Activated CD4-positive, alpha-beta T cell treated with anti-CD3 and anti-CD28 coated beads for 48 hours (primary cell): ENCODE measurements around the gene SH2B2.
"Not testable (repeated sequence)": the region's sequence is repeated elsewhere in the genome, so short reads cannot be mapped to it uniquely, and the experiment has no call there.

ENCODE experiments used
- DNase-seq: peaks from one replicate; pipeline ENCODE4 v3.0.0-alpha.2; 2020

Gene SH2B2

DNA sequence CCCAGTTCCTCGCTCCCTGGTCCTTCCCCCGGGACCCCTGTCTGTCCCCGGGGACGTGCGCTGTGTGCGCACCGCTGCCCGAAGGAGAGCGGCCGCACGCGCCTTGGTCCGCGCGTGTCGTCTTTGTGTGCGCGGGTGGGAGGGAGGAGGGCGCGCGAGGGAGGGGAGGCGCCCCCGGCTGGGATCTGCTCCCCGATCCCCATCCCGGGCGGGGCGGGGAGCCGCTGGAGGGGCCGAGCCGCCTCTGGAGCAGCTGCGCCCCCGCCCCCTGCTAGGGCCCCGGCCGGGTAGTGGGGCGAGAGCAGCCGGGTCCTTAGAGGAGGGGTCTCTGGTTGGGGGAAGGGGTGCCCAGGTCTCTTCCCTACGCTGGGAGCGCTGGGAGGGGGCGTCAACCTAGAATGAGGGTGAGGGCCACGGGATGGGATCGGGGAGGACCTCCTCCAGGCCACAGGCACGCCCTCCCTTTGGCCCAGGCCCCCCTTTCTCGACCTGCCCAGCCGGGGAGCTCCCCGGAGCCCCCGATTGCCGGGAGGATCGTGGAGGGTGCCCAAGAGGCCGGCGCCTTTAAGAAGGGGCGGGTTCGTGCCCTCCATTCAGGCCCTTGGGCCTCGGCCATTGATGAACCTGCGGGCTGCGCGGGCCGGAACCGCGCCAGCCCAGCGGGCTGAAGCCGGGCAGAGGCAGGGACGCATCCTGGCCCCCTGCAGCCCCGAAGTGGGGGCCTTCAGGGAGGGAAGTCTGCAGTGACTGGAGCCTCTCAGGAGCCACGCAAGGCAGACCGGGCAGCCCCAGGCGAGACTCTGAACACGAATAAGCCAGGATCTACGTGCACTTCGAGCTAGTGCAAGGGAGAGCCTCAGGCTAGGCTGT is 678 bp downstream of the SH2B2 start:
- peak; percentile 39 for DNase-seq

DNA sequence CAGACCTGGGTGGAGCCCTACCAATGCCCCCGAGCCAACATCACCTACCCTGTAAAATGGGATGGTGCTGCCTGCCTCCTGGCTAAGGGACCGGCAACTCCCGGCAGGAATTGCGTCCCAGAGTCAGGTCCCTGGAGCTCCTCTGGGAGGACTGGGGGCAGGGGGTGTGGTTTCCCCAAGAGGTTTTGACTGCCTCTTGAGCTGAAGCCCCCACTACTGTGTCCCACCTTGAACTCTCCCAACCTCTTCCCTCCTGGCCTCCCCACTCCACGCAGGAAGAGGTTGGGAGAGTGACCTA is 1.3 kb downstream of the SH2B2 start:
- no peak for DNase-seq

DNA sequence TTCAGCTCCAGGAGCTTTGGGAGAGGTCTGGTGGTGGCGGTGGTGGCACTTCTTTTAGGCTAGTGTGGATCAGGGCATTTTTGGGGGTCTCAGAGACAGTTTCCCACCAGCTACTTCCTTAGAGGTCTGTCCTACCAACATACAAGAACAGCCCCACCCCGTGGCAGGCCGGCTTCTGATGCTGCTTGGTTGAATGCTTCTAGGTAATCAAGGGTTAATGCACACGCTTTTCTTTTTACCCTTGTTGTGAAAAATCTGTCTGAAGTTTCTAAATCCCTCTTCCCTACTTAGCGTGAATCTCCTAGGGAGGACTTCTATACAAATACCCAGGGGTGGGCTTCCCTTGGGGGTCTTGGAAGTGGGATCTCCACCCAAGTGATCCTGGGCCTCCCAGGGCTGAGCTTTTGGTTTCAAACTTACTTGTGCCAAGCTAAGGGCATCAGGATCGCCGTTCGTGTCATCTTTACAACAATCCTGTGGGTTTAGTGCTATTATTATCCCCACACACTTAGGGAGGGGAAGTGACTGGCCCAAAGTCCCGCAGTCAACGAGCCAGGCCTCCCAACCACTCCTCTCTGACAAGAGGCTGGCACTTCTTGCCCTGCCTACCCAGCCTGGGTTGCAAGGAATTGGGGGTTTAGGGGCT is 1.7 kb downstream of the SH2B2 start:
- peak; percentile 44 for DNase-seq

DNA sequence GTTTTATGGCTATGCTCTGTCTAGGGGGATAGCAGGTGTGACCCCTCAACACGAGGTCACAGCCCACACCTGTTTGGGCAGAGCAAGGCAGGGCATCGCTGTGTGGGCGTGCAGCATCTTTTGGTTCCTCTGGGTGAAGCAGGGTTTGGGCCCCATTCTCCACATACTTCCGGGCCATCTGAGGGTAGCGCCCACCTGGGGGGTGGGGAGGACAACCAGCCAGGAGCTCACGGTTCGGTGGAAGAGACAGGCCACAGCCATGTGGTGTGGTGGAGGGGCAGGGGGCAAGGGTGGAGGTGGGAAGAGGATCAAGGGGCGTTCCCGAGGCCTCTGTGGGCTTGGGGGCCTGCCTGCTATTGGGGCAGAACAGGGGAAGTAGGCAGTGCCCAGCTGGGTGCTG is 2.4 kb downstream of the SH2B2 start:
- no peak for DNase-seq

DNA sequence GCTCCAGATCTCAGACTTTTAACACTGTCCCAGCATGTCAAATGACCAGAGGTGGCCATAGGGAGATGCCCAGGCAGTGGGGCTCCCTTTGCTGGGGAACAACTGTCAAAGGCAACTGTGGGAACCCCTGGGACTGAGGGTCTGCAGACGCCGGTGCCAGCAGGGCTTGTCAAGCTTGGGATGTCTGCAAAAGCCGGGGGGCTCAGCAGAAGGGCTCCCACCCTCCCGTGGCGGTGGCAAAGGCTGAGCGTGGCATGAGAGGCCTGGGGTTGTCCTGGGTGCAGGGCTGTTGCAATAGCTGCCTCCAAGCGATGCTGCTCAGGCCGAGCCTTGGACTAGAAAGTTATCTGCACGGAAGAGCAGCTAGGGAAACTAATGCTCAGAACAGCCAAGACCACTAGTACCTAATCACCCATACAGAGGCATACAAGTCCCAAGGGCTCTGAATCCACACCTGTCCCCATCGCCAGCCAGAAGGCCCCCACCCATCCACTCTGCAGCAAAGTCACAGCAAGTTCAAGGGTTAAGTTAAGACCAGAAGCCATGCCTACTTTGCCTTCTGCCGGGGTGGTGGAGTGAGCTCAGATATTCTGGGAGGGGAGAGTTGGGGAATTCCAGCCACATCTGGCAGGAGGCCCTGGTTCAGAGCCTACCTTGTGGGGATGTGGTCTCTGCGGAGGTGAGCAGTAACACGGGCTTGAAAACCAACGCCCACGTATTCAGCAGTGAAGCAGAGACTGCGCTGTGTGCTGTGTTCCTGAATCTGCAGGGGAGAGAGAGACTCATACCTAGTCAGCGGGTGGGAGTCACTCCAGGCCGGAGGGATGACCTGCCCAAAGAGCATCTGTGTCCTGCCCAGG is 4.6 kb downstream of the SH2B2 start:
- peak; percentile 40 for DNase-seq

DNA sequence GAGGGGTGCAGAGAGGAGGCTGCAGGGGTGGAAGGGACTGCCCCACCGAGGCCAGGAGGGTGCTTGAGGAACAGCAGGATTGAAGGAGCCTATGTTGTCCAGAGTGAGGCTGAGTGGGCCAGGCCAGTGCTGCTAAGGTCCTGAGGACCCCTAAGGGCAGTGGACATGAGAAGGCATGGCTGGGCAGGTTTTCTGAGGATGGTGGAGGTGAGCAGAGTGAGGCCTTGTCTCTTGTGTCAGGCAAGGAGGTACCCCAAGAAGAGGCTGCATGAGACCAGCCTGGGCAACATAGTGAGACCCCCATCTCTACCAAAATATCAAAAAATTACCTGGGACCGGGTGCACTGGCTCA is 5.2 kb downstream of the SH2B2 start:
- no peak for DNase-seq

DNA sequence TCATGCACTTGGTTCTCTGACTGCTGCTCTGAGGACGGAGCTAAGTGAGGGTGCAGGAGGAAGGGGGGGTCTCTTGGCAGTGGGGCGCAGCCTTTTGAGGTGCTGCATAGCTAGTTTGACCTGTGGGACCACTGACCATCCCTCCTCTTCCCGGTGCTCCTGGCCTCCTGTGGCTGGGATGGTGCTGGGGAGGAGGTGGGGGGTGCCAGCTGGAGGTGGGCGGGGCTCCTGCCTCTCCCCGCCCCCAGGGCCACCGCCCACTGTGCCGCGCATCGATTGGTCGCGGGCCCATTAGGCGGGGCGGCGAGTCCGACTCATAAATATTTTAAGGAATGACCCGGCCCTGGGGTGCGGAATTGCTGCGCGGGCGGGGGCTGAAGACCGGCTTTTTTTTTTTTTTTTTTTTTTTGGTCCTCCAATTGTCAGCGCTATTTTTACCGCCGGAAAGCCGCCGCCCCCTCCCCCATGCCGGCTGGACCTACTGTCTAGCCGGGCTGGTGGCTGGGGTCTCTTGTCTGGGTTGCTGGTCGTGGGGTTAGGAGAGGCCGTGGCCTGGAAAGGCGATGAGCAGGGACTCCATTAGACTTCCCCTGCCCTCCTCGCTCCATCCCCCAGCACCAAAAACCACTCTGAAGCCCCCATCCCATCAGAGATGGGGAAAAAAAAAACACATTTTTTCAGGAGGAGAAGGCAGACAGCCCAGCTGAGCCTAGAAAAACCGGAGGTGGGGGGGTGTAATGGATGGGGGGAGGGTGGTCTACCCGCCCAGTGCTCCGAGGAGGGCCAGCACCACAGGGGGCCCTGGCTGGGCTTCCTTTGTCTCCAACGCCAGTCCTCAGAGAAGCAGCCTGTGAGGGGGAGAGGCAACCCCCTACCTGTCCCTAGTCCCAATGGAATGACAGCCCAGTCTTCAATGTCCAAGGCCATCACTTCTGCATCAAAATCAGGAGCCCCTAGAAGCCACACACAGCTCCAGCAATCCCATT is 6.4 kb downstream of the SH2B2 start:
- no peak for DNase-seq

DNA sequence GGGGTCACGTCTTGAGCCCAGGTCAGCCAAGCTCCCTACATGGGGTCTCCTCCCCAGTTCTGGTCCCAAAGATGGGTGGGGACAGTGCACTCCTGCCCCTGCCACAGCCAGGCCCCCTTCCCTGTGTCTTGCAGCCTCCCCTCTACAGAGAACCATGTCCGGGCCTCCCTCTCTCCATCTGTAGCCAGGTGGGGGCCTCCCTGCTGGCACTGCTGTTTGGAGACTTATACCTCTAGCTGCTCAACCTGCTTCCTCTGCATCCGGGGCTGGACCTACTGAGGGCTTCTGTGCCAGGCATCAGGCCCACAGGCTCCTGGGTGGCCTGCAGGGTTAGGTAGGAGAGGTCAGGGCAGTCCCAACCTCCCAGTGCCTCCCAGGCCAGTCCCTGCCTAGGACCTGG is 7.9 kb downstream of the SH2B2 start:
- no peak for DNase-seq

DNA sequence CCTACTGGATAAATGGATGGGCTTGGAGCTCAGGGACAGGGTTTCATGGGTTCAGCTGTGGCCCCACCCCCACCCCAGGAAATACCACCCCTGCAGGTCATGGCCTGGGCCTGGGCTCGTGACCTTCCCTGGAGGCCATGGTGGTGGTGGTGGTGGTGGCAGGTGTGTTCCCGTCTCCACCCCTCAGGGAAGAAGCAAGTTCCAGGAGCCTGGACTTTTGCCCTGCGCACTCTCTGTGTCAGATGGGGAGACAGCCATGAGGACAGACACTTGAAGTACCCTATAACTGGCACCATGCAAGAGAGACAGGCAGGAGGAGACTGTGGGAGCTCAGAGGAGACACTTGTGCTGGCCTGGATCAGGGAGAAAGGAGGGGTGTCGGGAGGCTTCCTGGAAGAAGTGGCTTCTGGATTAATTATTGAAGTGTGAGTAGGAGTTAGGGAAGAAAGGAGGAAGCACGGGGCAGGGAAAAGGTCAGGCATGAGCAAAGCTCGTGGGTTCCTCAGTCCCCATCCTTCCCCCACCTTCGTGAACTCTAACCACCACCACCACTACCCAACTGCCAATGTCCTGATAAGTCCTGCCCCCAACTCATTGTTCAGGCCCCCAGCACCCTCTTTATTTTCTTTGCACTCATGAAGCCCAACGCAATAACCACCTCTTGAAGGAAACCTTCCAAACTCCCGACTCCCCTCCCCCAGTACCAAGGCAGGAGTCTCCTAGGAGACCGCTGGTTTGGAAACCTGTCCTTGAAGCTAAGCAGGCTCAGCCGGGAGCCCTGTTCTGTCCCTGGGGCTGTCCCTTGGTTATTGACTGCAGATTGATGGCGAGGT is 8.9 kb downstream of the SH2B2 start:
- no peak for DNase-seq

DNA sequence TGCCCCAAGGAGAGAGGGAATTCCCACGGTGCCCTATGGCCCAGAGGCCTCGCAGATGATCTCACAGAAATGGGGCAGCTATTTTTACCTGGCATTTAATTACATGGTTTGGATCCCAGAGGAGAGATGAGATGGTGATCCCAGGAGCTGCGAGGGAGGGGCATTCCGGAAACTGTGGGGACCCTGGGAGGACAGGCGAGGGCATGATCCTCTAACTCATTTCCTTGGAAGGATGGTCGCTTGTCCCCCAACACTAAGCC is 9.4 kb downstream of the SH2B2 start:
- DNase-seq, result no peak

DNA sequence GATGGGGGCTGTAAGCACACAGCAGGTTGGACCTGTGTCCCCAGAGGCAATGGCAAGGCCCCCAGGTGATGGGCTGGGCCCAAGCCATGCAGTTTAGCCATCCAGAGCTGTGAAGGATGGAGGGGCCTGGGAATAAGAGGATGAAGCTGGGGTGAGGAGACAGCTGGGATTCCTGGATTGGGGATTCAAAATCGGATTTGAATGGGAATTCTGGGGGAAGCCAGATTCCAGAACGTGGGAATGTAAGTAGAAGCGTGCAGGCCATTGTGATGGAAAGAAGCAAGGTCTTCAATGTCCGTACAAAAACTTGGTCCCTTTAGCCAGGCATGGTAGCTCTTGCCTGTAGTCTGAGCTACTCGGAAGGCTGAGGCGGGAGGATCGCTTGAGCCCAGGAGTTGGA is 9.8 kb downstream of the SH2B2 start:
- no peak for DNase-seq

DNA sequence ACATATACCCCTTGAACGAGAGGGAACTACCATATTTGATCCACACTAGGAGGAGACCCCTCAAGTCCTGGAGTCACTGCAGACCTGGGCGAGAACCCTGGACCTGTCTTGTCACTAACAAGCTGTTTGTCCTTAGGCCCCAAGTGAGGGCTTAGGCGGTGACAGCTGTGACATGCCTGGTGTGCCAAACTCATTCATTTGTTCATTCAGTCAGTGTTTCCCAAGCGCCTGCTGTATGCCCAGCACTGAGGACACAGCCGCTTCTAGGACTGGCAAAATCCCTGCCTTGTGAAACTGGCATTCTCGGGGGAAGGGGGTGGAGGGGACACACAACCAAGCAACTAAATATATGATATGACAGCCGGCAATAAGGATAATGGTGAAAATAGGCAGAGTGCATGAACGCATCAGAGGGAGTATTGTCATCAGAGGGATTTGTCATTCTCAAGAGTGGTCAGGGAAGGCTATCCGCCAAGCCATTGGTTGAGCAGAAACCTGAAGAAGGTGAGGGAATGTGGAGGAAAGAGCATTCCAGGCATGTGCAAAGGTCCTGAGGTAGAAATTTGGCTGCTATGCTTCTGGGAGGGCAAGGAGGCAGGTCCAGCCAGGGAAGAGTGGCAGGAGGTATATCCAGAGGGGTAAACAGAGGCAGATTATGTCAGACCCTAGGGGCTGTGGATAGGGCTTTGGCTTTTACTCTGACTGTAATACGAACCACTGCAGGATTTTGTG is 11.0 kb downstream of the SH2B2 start:
- no peak for DNase-seq

DNA sequence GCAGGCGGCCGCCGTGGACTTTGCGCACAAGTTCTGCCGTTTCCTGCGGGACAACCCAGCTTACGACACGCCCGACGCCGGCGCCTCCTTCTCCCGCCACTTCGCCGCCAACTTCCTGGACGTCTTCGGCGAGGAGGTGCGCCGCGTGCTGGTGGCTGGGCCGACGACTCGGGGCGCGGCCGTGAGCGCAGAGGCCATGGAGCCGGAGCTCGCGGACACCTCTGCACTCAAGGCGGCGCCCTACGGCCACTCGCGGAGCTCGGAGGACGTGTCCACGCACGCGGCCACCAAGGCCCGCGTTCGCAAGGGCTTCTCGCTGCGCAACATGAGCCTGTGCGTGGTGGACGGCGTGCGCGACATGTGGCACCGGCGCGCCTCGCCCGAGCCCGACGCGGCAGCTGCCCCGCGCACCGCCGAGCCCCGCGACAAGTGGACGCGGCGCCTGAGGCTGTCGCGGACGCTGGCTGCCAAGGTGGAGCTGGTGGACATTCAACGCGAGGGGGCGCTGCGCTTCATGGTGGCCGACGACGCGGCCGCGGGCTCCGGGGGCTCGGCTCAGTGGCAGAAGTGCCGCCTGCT is 14.1 kb downstream of the SH2B2 start:
- DNase-seq, result no peak

DNA sequence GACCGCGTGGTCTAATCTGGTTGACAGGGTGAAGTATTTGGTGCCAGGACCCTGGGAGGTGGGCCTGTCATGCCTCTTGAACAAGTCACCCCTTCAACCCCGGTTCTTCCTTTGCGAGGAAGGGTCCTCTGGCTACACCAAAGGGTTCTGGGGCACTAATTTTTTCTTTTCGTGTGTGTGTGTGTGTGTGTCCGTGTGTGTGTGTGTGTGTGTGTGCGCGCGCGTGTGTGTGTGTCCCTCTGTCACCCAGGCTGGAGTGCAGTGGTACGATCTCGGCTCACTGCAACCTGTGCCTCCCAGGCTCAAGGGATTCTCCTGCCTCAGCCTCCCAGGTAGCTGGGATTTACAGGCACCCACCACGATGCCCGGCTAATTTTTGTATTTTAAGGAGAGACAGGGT is 14.7 kb downstream of the SH2B2 start:
- DNase-seq, result not testable (repeated sequence)

DNA sequence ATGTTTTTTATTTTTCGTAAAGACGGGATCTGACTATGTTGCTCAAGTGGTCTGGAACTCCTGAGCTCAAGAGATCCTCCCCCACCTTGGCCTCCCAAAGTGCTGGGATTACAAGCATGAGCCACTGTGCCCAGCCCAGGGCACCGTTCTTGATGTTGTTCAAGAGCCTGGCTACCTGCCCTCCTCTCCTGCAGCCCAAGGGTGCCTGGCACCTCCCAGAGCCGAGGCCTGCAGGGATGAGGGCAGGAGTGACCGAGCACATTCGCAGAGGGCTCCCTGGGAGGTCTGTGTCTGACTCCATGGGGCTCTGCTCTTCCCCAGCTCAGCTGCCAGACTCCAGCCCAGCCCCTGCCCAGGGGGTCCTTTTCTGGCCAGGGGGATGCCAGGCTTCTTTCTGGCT is 15.4 kb downstream of the SH2B2 start:
- DNase-seq, result no peak

DNA sequence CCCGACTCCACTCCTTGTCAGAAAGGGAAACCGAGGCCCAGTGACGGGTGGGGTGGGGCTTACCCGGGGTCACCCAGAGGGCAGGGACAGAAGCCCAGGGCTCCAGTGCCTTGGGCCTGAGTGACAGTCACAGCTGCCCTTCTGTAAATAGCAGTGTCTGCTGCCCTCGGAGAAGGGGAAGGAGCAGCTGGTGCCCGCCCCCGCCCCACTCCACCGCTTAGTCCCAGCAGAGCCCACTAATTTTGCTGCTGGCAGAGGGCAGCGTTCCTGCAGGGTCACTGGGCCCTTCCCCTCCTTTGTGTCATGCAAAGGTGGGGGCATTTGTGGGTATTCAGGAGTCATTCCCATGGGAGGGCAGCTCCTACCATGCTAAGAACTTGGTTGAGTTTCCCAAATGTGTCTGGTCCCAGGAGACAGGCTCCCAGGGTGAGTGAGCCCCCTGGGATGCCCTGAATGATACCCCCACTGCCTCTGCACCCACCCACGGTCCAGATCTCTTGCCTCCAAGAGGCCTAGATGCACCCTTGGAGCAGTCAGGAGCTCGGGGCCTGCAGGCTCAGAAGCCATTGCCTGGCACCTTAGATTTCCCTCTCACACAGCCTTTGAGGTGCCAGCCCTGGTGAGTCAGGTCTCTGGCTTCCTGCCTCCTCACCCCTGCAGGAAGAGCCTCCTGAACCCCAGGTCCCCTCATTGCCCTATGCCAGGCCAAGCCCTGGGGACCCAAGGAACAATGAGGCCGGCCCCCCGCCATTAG is 17.2 kb downstream of the SH2B2 start:
- no peak for DNase-seq

DNA sequence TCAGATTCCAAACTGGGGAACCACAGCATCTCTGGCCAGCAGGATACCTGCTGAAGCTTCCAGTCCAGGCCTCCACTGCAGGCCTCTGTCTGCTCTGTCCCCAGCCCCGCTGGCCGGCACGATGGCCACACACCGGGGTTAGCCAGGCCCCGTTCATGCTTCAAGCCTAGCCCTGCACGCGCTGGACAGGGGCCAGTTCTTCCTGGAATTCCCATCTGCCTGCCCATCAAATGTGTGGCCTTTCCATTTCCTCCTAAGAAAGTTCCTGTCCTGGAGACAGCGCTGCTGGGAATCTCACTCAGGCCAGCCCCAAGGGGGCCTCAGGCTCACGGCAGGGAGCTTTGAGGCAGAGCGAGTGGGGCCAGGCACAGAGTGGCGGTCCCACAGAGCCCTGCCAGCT is 18.0 kb downstream of the SH2B2 start:
- DNase-seq, result no peak

DNA sequence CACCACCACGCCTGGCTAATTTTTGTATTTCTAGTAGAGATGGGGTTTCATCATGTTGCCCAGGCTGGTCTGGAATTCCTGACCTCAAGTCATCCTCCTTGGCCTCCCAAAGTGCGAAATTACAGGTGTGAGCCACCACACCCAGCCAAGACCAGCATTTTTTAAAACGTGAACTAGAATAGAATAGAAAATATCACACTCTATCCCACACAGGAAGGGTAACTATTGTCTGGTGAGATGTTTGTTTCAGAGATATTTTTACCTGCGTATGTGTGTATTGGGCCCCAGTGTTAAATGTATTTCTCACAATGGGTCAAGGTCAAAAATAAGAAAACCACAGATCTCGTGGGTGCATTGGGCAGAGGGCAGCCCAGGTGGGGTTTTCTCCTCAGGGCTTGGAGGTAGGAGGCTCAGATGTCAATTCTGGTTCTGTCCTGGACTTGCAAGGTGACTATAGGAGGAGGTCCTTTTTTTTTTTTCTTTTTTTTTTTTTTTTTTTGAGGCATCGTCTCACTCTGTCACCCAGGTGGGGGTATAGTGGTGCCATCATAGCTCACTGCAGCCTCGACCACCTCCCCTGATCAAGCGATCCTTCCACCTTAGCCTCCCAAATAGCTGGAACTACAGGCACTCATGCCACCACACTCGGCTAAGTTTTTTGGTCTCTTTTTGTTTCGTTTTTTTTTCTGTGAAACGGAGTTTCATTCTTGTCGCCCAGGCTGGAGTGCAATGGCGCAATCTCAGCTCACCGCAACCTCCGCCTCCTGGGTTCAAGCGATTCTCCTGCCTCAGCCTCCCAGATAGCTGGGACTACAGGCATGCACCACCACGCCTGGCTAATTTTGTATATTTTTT is 19.0 kb downstream of the SH2B2 start:
- no peak for DNase-seq
